ENCODE data around the gene GNAS-AS1.

Gene GNAS-AS1

DNA sequence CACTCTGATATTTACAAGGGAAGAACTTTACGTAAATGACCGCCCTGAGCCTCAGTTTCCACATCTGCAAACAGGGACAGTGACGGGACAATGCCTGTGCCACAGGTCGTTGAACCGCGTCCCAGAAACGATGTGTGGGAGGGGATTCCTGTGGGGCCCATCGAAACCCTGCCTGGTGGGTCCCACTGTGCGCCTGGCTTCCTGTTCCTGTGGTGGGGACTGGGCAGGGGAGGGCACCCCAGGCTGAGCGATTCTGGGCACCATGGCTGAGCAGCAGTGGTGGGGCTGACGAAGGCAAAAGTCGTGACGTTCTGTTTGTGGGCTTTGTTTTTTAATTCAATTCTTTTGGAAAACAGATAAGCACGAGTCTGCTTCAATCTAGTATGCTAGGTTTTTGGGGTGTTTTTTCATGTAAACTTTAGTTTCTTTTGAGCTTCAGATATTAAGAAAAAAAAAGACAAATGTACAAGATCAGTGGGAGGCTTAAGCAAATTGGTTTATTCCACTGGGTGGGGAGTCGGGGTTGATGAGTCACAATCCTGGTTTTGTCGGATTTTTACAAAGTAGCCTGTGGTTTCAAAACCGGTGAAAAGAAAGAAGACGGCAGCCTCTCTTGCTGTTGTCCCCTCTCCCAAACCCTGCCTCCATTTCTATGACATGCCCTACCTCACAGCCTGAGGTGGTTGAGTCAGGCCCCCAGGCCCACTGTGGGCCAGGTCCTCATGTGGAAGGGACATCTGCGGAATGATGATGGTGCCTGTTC lies 40.4 kb downstream of the GNAS-AS1 start:
- Histone ChIP-seq H3K27ac (replicated peaks) (no peak overlapping the region), H3K27me3 (ENCODE audit: insufficient read depth, poor library complexity, severe bottlenecking) (peaks cover 4% of the 10 kb centered on the region), H3K4me3 (replicated peaks; ENCODE audit: insufficient read depth, low read length) (no peak overlapping the region)
- no peak for DNase-seq (ENCODE audit: low read depth in 1 of 2, low spot score in 1 of 2)
- TF ChIP-seq GABPA (IDR thresholded peaks at IDR 0.05; ENCODE audit: low read depth) (no peak), POLR2AphosphoS5 (IDR thresholded peaks at IDR 0.05; ENCODE audit: low read depth) (no peak), SPI1 (IDR thresholded peaks at IDR 0.05; ENCODE audit: borderline replicate concordance, low read depth) (no peak)
- TF ChIP-seq, protein P1, sequence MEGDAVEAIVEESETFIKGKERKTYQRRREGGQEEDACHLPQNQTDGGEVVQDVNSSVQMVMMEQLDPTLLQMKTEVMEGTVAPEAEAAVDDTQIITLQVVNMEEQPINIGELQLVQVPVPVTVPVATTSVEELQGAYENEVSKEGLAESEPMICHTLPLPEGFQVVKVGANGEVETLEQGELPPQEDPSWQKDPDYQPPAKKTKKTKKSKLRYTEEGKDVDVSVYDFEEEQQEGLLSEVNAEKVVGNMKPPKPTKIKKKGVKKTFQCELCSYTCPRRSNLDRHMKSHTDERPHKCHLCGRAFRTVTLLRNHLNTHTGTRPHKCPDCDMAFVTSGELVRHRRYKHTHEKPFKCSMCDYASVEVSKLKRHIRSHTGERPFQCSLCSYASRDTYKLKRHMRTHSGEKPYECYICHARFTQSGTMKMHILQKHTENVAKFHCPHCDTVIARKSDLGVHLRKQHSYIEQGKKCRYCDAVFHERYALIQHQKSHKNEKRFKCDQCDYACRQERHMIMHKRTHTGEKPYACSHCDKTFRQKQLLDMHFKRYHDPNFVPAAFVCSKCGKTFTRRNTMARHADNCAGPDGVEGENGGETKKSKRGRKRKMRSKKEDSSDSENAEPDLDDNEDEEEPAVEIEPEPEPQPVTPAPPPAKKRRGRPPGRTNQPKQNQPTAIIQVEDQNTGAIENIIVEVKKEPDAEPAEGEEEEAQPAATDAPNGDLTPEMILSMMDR (IDR thresholded peaks at IDR 0.05; ENCODE audit: insufficient read depth, low read length): no peak
- TF ChIP-seq, protein P2, sequence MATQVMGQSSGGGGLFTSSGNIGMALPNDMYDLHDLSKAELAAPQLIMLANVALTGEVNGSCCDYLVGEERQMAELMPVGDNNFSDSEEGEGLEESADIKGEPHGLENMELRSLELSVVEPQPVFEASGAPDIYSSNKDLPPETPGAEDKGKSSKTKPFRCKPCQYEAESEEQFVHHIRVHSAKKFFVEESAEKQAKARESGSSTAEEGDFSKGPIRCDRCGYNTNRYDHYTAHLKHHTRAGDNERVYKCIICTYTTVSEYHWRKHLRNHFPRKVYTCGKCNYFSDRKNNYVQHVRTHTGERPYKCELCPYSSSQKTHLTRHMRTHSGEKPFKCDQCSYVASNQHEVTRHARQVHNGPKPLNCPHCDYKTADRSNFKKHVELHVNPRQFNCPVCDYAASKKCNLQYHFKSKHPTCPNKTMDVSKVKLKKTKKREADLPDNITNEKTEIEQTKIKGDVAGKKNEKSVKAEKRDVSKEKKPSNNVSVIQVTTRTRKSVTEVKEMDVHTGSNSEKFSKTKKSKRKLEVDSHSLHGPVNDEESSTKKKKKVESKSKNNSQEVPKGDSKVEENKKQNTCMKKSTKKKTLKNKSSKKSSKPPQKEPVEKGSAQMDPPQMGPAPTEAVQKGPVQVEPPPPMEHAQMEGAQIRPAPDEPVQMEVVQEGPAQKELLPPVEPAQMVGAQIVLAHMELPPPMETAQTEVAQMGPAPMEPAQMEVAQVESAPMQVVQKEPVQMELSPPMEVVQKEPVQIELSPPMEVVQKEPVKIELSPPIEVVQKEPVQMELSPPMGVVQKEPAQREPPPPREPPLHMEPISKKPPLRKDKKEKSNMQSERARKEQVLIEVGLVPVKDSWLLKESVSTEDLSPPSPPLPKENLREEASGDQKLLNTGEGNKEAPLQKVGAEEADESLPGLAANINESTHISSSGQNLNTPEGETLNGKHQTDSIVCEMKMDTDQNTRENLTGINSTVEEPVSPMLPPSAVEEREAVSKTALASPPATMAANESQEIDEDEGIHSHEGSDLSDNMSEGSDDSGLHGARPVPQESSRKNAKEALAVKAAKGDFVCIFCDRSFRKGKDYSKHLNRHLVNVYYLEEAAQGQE (IDR thresholded peaks at IDR 0.05; ENCODE audit: insufficient replicate concordance, low read depth): no peak

DNA sequence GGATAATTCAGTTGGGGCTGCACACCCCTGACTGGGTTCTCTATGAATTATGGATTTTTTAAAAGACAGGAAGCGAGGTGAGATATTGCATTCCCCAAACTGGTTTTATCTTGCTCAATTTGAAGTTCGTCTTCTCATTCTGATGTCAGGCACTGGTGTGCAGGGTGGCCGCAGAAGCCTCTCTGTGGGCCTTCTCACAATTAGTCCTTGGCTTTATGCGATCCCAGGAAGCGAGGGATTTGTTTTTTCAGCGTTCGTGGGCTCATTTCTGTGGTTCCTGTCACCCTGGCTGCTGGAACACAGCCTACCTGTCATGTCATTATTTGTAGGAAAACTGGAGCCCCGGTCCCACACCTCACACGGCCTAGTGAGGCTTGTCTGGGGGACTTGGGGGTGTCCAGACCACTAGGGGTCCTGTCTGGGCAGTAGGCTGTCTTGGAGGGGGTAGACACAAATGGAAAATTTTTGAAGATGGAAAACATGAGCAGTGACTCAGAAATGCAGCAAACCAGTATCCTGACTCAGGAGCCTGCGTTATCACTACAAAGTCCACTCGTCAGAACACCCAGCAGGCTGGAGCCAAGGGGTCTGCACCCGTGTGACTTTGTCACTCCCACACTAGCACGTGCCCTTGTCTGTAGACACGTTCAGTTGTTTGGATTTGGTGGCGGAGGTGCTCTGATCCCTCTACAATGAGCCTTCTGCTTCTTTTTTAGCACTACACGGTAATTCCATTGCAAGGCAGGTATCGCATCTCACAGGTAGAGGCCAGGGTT lies 42.2 kb downstream of the GNAS-AS1 start:
- H3K27me3 ChIP-seq (ENCODE audit: insufficient read depth, poor library complexity, severe bottlenecking): peaks cover 4% of the 10 kb centered on the region

DNA sequence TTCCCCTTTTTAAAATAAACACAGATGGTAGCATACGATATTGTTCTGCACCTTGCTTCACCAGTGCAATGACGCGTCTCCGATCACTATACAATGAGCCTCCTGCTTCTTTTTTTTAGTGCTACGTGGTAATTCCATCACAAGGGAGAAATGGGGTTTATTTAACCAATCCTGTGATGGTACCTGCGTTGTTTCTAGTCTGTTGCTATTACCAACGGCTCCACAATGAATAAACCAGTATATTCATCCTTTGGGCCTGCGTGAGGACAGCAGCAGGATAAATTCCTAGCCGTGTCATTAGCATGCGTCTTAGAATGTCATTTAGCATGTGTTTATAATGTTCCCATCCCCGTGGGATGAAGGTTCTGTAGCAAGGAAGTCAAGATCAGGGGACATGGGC lies 42.9 kb downstream of the GNAS-AS1 start:
- no peak for DNase-seq (ENCODE audit: low read depth in 1 of 2, low spot score in 1 of 2)
- TF ChIP-seq, protein P2 (IDR thresholded peaks at IDR 0.05; ENCODE audit: insufficient replicate concordance, low read depth): no peak
- TF ChIP-seq SPI1 (IDR thresholded peaks at IDR 0.05; ENCODE audit: borderline replicate concordance, low read depth) (no peak), GABPA (IDR thresholded peaks at IDR 0.05; ENCODE audit: low read depth) (no peak), POLR2AphosphoS5 (IDR thresholded peaks at IDR 0.05; ENCODE audit: low read depth) (no peak)
- TF ChIP-seq, protein P1 (IDR thresholded peaks at IDR 0.05; ENCODE audit: insufficient read depth, low read length): no peak
- H3K27ac ChIP-seq (replicated peaks): no peak overlapping the region
- no peak overlapping the region for H3K4me3 ChIP-seq (replicated peaks; ENCODE audit: insufficient read depth, low read length)
- peaks cover 4% of the 10 kb centered on the region for H3K27me3 ChIP-seq (ENCODE audit: insufficient read depth, poor library complexity, severe bottlenecking)

More for the DNA sequence above, 42.2 kb downstream of the GNAS-AS1 start:
- TF ChIP-seq POLR2AphosphoS5 (IDR thresholded peaks at IDR 0.05; ENCODE audit: low read depth) (no peak), SPI1 (IDR thresholded peaks at IDR 0.05; ENCODE audit: borderline replicate concordance, low read depth) (no peak), GABPA (IDR thresholded peaks at IDR 0.05; ENCODE audit: low read depth) (no peak)
- TF ChIP-seq, protein P1 (IDR thresholded peaks at IDR 0.05; ENCODE audit: insufficient read depth, low read length): no peak
- TF ChIP-seq, protein P2 (IDR thresholded peaks at IDR 0.05; ENCODE audit: insufficient replicate concordance, low read depth): no peak
- DNase-seq (ENCODE audit: low read depth in 1 of 2, low spot score in 1 of 2): no peak
- Histone ChIP-seq H3K27ac (replicated peaks) (no peak overlapping the region), H3K4me3 (replicated peaks; ENCODE audit: insufficient read depth, low read length) (no peak overlapping the region)
